ENCODE results near the gene GRHL1.

The GRHL1 gene

DNA sequence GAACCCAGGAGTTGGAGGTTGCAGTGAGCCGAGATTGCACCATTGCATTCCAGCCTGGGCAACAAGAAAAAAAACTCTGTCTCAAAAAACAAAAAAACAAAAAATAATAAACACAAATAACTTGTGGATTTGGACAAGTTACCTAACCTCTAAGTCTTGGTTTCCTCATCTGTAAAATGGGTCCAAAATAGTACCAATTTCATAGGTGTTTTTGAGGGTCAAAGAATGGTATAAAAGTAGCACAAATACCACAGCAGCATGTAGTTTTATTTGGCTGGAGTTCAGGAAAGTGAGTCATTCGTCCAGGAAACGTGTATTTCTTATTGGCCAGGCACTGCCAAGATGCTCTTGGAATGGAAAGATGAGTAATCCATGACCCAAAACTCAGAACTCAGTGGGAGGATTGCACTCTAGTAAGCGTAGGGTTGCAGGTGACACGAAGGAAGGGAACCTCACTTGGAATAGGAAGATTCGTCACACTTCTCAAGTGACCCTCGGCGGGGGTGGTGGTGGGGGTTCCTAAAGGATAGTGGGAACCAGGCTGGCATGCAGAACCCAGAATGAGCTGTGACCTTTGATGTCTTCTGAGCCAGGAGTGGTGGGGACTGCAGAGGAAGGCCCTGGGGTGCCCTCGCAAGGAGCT lies 24.4 kb downstream of the GRHL1 start:
- H3K27ac ChIP-seq = peak overlapping the region in 1 of 2 donors; percentile 28
- DNase-seq (ENCODE audit: low spot score) = no peak
- no peak overlapping the region for H3K4me3 ChIP-seq
- TF ChIP-seq, protein P1, sequence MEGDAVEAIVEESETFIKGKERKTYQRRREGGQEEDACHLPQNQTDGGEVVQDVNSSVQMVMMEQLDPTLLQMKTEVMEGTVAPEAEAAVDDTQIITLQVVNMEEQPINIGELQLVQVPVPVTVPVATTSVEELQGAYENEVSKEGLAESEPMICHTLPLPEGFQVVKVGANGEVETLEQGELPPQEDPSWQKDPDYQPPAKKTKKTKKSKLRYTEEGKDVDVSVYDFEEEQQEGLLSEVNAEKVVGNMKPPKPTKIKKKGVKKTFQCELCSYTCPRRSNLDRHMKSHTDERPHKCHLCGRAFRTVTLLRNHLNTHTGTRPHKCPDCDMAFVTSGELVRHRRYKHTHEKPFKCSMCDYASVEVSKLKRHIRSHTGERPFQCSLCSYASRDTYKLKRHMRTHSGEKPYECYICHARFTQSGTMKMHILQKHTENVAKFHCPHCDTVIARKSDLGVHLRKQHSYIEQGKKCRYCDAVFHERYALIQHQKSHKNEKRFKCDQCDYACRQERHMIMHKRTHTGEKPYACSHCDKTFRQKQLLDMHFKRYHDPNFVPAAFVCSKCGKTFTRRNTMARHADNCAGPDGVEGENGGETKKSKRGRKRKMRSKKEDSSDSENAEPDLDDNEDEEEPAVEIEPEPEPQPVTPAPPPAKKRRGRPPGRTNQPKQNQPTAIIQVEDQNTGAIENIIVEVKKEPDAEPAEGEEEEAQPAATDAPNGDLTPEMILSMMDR (IDR thresholded peaks at IDR 0.05) = no peak

DNA sequence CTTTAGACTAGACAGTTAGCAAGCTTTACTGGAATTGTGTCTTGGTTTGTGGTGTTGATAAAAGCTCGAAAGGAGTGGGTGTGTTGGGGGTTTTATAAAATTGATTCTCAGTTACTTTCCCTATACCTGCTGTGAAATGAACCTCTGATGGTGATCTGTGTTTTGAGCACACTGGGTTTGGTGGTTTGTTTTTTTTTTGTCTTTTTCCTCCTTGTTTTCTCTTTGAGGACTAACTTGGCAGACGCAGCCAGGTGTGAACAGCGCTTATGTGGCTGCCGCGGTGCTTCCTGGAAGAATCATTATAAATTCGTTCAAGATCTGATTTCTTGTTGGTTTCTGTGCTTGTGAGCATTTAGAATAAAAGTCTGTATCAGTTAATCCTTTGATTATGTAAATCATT lies 28.5 kb downstream of the GRHL1 start:
- TF ChIP-seq, protein P1 (IDR thresholded peaks at IDR 0.05) = no peak
- Histone ChIP-seq H3K27ac (no peak overlapping the region), H3K4me3 (no peak overlapping the region)
- DNase-seq (ENCODE audit: low spot score) = no peak

DNA sequence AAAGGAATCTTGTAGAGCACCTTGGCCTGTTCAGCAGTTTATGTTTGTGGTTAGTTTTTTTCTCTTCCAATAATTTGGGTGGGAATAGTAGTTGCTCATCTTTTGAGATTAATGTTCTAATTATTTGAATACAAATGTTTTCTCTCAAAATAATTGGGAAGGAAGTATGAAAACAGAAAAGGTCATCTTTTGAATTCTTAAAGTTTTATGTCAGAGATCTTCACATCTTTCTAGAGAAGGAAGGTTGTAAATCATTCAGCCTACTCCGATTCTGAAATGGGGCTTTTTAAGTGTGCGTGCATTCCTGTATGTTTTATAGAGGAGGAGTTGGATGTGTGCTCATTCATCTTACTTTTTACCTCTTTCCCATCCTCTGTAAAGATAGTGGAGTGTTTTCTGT lies 29.0 kb downstream of the GRHL1 start:
- Histone ChIP-seq H3K4me3 (no peak overlapping the region), H3K27ac (no peak overlapping the region)
- TF ChIP-seq, protein P1 (IDR thresholded peaks at IDR 0.05) = no peak
- no peak for DNase-seq (ENCODE audit: low spot score)

DNA sequence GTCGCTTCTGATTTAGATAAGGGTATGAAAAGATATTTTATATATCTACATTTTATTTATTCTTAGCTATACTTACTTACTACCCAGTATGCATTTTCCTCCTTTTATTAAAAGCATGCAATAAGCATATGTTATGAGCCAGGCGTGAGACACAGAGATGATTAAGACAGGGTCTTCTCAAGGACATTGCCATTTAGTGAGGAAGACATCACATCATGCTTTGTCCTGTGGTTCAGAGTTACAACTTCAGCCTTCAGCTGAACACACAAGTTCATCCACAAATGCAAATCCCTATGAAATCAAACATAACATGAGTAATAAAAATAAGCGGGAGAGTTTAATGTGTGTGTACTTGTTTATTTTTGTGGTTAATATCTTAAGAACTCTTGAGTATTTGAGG lies 30.2 kb downstream of the GRHL1 start:
- DNase-seq (ENCODE audit: low spot score) = no peak
- Histone ChIP-seq H3K4me3 (no peak overlapping the region), H3K27ac (no peak overlapping the region)
- TF ChIP-seq, protein P1 (IDR thresholded peaks at IDR 0.05) = no peak

DNA sequence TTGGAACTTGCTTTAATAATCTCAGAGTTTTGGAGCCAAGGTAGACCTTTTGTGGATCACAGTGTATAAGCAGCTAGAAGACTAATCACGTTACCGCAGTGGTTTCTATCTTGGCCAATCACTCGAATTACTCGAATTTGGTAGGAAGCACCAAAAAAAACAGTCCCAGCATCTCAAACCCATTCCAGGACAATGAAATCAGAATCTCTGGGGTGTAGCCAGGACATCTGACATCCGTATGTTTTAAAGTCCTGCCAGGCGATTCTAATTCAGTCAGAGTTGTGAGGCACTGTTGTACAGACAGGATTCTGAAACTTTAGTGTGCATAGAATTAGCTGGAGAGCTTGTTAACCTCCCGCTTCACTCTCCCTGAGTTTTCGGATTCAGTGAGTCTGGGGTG lies 30.8 kb downstream of the GRHL1 start:
- TF ChIP-seq, protein P1 (IDR thresholded peaks at IDR 0.05) = no peak
- Histone ChIP-seq H3K4me3 (no peak overlapping the region), H3K27ac (peak overlapping the region in 1 of 2 donors; percentile 18)
- DNase-seq (ENCODE audit: low spot score) = no peak

DNA sequence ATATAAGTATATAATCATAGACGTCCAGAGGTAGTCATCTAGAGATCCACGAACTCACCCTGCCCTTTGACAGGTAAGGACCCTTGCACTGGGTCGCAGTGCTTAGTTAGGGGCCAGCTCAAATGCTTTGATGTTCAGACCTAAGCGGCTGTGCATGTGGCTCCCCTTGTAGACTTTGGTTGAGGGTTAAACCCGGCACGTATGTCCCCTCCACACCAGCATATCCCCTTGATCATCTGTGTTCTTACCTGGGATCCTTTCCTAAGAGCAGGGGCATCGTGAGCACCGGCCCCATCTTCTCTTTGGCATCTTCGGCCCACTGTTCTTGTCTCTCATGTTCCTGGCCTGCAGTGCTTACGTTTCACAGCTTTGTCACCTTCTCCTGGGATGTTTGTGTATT lies 31.4 kb downstream of the GRHL1 start:
- Histone ChIP-seq H3K4me3 (no peak overlapping the region), H3K27ac (peak overlapping the region in 1 of 2 donors; percentile 18)
- TF ChIP-seq, protein P1 (IDR thresholded peaks at IDR 0.05) = no peak
- DNase-seq (ENCODE audit: low spot score) = no peak

DNA sequence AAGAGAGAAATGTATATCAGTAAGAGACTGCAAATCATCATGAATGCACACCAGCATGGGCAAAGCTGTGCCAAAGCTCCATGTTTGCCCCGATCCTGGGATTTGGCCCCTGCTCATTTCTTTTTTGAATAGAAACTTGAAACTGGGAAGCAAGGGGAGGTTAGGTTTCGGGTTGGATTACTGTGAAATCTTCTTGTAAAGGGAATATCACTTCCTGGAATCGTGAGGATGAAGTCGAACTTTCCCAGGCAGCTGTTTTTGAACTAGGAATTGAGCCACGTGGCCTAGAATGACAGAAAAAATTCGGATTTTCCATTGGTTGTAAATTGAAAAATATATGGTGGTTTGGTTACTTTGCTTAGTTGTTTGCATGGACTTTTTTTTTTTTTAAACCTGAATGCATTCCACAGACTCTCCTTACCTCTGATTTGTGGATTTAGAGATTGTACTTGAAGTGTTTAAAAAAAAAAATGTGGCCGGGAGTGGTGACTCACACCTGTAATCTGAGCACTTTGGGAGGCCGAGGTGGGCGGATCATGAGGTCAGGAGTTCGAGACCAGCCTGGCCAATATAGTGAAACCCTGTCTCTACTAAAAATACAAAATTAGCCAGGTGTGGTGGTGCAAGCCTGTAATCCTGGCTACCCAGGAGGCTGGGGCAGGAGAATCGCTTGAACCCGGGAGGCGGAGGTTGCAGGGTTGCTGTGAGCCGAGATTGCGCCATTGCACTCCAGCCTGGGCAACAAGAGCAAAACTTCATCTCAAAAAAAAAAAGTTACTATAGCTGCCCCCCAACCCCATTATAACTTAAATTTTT lies 32.1 kb downstream of the GRHL1 start:
- peak overlapping the region in 1 of 2 donors; percentile 88 for H3K27ac ChIP-seq
- TF ChIP-seq, protein P1 (IDR thresholded peaks at IDR 0.05) = no peak
- H3K4me3 ChIP-seq = no peak overlapping the region
- no peak for DNase-seq (ENCODE audit: low spot score)
